Measurements from ENCODE around the gene DCAF5. TPM values are rescaled to one million over a fixed set of nuclear protein-coding genes. Genes with fewer than 3 reads are reported as not detected.

The DCAF5 gene

Small RNA genes lying within 50 kb of the gene (small RNA-seq; reads per million reads assigned to genes)
- gene RF00019 (ENCODE audit: insufficient read depth) (not detected), gene RPS29P1 (ENCODE audit: insufficient read depth) (not detected)

All from neuronal stem cell (in vitro differentiated cells).